ENCODE data around the gene NCOR2.

GRCh38 chr12:124605150-124605882 lies 37.9 kb upstream of the NCOR2 start:
- TF ChIP-seq CTCF (optimal IDR thresholded peaks at IDR 0.05 in 1 of 3, IDR thresholded peaks at IDR 0.05 in 1 of 3, conservative IDR thresholded peaks at IDR 0.05 in 1 of 3; ENCODE audit: extremely low read depth in 1 of 3, insufficient read depth in 2 of 3, low read length in 3 of 3) (no peak), EZH2 (IDR thresholded peaks at IDR 0.05; ENCODE audit: low read length) (no peak)

Data from keratinocyte (primary cell).